CD4-positive, alpha-beta T cell (primary cell): ENCODE measurements around the gene GPR15LG. TPM values are rescaled to one million over a fixed set of nuclear protein-coding genes. Genes with fewer than 3 reads are reported as not detected.

Experiments
- ATAC-seq: fragments of 200-7000 bp; cut with Tn5 transposase; one replicate; pipeline ENCODE4 v1.10.0; 2022; ENCODE audit warnings: mild to moderate bottlenecking; ENCODE audit not compliant: poor library complexity
- CTCF ChIA-PET: fragments of 350-600 bp; sonication (Branson Sonifier 250); formaldehyde crosslinking; loops from one replicate; lab custom pipeline; 2021; ENCODE audit warnings: antibody characterized with exemption, inconsistent platforms; lab: Charles Lee
- POLR2A ChIA-PET: fragments of 350-600 bp; sonication (Branson Sonifier 250); formaldehyde crosslinking; loops from one replicate; lab custom pipeline; 2021; ENCODE audit warnings: antibody characterized with exemption, inconsistent platforms; lab: Charles Lee
- DNase-seq, 14 experiments: peaks; one replicate each; pipeline ENCODE4 v3.0.0-alpha.2; 2013 to 2020; ENCODE audit warnings: mixed read lengths in 2 of 14
- H3K27ac ChIP-seq, 2 donors: one replicate each; pipeline versions ENCODE4 v1.5.1 to v1.7.0; 2013; ENCODE audit warnings: low read length in 2 of 2, low read depth in 1 of 2, mild to moderate bottlenecking in 1 of 2
- H3K27me3 ChIP-seq, 2 experiments: 1 replicate in 1 of 2; 2 replicates in 1 of 2; pipeline versions ENCODE4 v1.6.1 to v1.7.0; 2013; ENCODE audit warnings: low read length in 2 of 2, control low read depth in 1 of 2, mild to moderate bottlenecking in 1 of 2, moderate library complexity in 1 of 2; ENCODE audit not compliant: insufficient read depth in 2 of 2, control insufficient read depth in 1 of 2
- H3K36me3 ChIP-seq: one replicate; pipeline ENCODE4 v1.6.1; 2013; ENCODE audit warnings: low read length, control low read depth; ENCODE audit not compliant: insufficient read depth
- H3K4me1 ChIP-seq: one replicate; pipeline ENCODE4 v1.6.1; 2013; ENCODE audit warnings: low read length, control low read depth; ENCODE audit not compliant: insufficient read depth
- H3K4me3 ChIP-seq: one replicate; pipeline ENCODE4 v1.5.1; 2013; ENCODE audit warnings: mild to moderate bottlenecking, low read length, moderate library complexity
- H3K9me3 ChIP-seq, 2 experiments: 1 replicate in 1 of 2; 2 replicates in 1 of 2; pipeline versions ENCODE4 v1.6.1 to v1.7.0; 2013; ENCODE audit warnings: low read length in 2 of 2, mild to moderate bottlenecking in 2 of 2, control low read depth in 1 of 2, moderate library complexity in 1 of 2; ENCODE audit not compliant: control insufficient read depth in 1 of 2, insufficient read depth in 1 of 2
- H3K27ac Mint-ChIP-seq: one replicate; pipeline ENCODE4 v1.8.0; 2020; ENCODE audit warnings: mixed read lengths
- H3K27me3 Mint-ChIP-seq: one replicate; pipeline ENCODE4 v1.8.0; 2021; ENCODE audit warnings: mixed read lengths
- H3K36me3 Mint-ChIP-seq: one replicate; pipeline ENCODE4 v1.8.0; 2021; ENCODE audit warnings: low read depth, mixed read lengths
- H3K4me1 Mint-ChIP-seq: one replicate; pipeline ENCODE4 v1.8.0; 2021; ENCODE audit warnings: low read depth, mixed read lengths
- H3K4me3 Mint-ChIP-seq: one replicate; pipeline ENCODE4 v1.8.0; 2020; ENCODE audit warnings: mild to moderate bottlenecking, mixed read lengths
- H3K9me3 Mint-ChIP-seq: one replicate; pipeline ENCODE4 v1.8.0; 2020; ENCODE audit warnings: mixed read lengths
- CTCF ChIP-seq: fragments of 200-600 bp; IDR thresholded peaks from one replicate; pipeline ENCODE4 v1.8.0; 2022; ENCODE audit warnings: antibody characterized with exemption, mild to moderate bottlenecking
- intact Hi-C, 2 experiments: fragments of 100-400 bp; cut with DNase I in 1 of 2; cut with micrococcal nuclease in 1 of 2; formaldehyde crosslinking; loops; one replicate each; pipeline versions ENCODE4 v1.15.1 to v1.9.0; 2023 to 2025; cut with DNase I, micrococcal nuclease
- total RNA-seq, 174 experiments: library from RNA in 2 of 174; stranded (reverse) in 2 of 174; gene quantifications; one replicate each; pipeline ENCODE4 v1.2.3 and lab custom pipeline; 2021 to 2026

Gene GPR15LG
- total RNA-seq, 2 experiments from 2014 or later, result not detected

DNA sequence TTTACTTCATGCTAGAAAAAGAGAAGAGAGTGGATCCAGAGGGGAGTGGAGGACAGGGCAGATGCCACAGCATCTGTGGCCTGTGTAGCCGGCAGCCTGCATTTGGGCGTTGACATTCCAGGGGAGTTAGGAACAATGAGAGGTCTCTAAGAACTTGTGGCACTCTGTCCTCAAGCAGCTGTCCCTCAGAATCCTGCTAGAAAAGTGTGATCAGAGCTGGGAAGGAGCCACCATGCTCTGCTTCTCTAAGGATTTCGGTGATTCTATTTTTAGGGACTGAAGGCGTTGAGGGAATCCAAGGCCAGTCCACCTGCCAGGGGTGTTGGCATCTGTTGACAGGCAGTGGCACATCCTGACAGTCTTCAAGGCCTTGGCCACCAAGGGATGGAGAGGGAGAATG, 44.1 kb downstream of the GPR15LG start:
- Mint-ChIP-seq H3K27me3 (peaks cover 22% of the 10 kb centered on the region), H3K36me3 (no peaks in the 10 kb centered on the region), H3K9me3 (no peaks in the 10 kb centered on the region), H3K27ac (no peak overlapping the region), H3K4me1 (no peaks in the 10 kb centered on the region), H3K4me3 (no peak overlapping the region)
- H3K4me3 ChIP-seq, result no peak overlapping the region
- no peak for ATAC-seq
- TF ChIP-seq CTCF, result no peak
- H3K4me1 ChIP-seq, result no peaks in the 10 kb centered on the region
- intact Hi-C loops, result no loop called here
- peaks cover 0 to 3% of the 10 kb centered on the region in 2 experiments for H3K9me3 ChIP-seq
- H3K27ac ChIP-seq, result no peak overlapping the region
- CTCF ChIA-PET, result no interaction called here
- POLR2A ChIA-PET, result no interaction called here
- DNase-seq, result no peak
- H3K27me3 ChIP-seq, result peaks cover 0 to 3% of the 10 kb centered on the region in 2 experiments
- H3K36me3 ChIP-seq, result no peaks in the 10 kb centered on the region

GRCh38 chr10:84221916-84222315, 48.3 kb downstream of the GPR15LG start:
- ATAC-seq, result no peak
- Histone ChIP-seq H3K9me3 (peaks cover 0 to 10% of the 10 kb centered on the region in 2 experiments), H3K27ac (no peak overlapping the region), H3K4me1 (no peaks in the 10 kb centered on the region), H3K27me3 (peaks cover 8 to 9% of the 10 kb centered on the region in 2 experiments), H3K36me3 (no peaks in the 10 kb centered on the region), H3K4me3 (no peak overlapping the region)
- ChIA-PET CTCF (no interaction called here), POLR2A (no interaction called here)
- no peak overlapping the region for H3K4me3 Mint-ChIP-seq
- TF ChIP-seq CTCF, result no peak
- H3K27ac Mint-ChIP-seq, result no peak overlapping the region
- peaks cover 49% of the 10 kb centered on the region for H3K27me3 Mint-ChIP-seq
- H3K36me3 Mint-ChIP-seq, result no peaks in the 10 kb centered on the region
- no peak for DNase-seq
- no peaks in the 10 kb centered on the region for H3K9me3 Mint-ChIP-seq
- intact Hi-C loops, result no loop called here
- H3K4me1 Mint-ChIP-seq, result no peaks in the 10 kb centered on the region

- DNase-seq, result no peak
- H3K36me3 Mint-ChIP-seq, result no peaks in the 10 kb centered on the region
- intact Hi-C loops, result no loop called here
- Histone ChIP-seq H3K4me1 (no peaks in the 10 kb centered on the region), H3K36me3 (no peaks in the 10 kb centered on the region), H3K4me3 (no peak overlapping the region), H3K27ac (no peak overlapping the region), H3K27me3 (peaks cover 8 to 9% of the 10 kb centered on the region in 2 experiments), H3K9me3 (peaks cover 0 to 10% of the 10 kb centered on the region in 2 experiments)
- H3K4me1 Mint-ChIP-seq, result no peaks in the 10 kb centered on the region
- ATAC-seq, result no peak
- ChIA-PET CTCF (no interaction called here), POLR2A (no interaction called here)
- H3K27ac Mint-ChIP-seq, result no peak overlapping the region
- H3K27me3 Mint-ChIP-seq, result peaks cover 64% of the 10 kb centered on the region
- H3K9me3 Mint-ChIP-seq, result no peaks in the 10 kb centered on the region
- H3K4me3 Mint-ChIP-seq, result no peak overlapping the region
- TF ChIP-seq CTCF, result no peak
Observed at GRCh38 chr10:84224411-84225028, 50.9 kb downstream of the GPR15LG start.
